Activated CD4-positive, alpha-beta memory T cell treated with anti-CD3 and anti-CD28 coated beads, Interleukin-2, amount 10 ng/mL, durations not matched to agents 7 days and 5 days (primary cell): ENCODE results near the gene COMMD7. TPM values are rescaled to one million over a fixed set of nuclear protein-coding genes. Genes with fewer than 3 reads are reported as not detected.
"Not testable (repeated sequence)": the region's sequence is repeated elsewhere in the genome, so short reads cannot be mapped to it uniquely, and the experiment has no call there.

Source experiments
- CTCF ChIA-PET: fragments of 350-600 bp; sonication (Branson Sonifier 250); formaldehyde crosslinking; loops from one replicate; lab custom pipeline; 2021; ENCODE audit warnings: antibody characterized with exemption, inconsistent platforms; lab: Charles Lee
- POLR2A ChIA-PET: fragments of 350-600 bp; sonication (Branson Sonifier 250); formaldehyde crosslinking; loops from one replicate; lab custom pipeline; 2021; ENCODE audit warnings: antibody characterized with exemption; lab: Charles Lee
- DNase-seq: peaks from one replicate; pipeline ENCODE4 v3.0.0-alpha.2; 2020
- H3K27ac Mint-ChIP-seq: one replicate; pipeline ENCODE4 v1.8.0; 2021; ENCODE audit warnings: mild to moderate bottlenecking, mixed read lengths
- H3K27me3 Mint-ChIP-seq: one replicate; pipeline ENCODE4 v1.8.0; 2021; ENCODE audit warnings: mixed read lengths
- H3K36me3 Mint-ChIP-seq: one replicate; pipeline ENCODE4 v1.8.0; 2021; ENCODE audit warnings: low read depth, mixed read lengths
- H3K4me1 Mint-ChIP-seq: one replicate; pipeline ENCODE4 v1.8.0; 2021; ENCODE audit warnings: mixed read lengths
- H3K4me3 Mint-ChIP-seq: one replicate; pipeline ENCODE4 v1.8.0; 2021; ENCODE audit warnings: mild to moderate bottlenecking, mixed read lengths
- H3K9me3 Mint-ChIP-seq: one replicate; pipeline ENCODE4 v1.8.0; 2021; ENCODE audit warnings: mixed read lengths
- total RNA-seq, 2 experiments: library from RNA; stranded (reverse); gene quantifications; one replicate each; pipeline ENCODE4 v1.2.3, GENCODE V29; 2021

The COMMD7 gene
- total RNA-seq, 2 experiments from 2014 or later = 61.7 to 62.6 TPM

GRCh38 chr20:32706486-32706885 lies 36.8 kb downstream of the COMMD7 start:
- H3K4me3 Mint-ChIP-seq = no peak overlapping the region
- no peaks in the 10 kb centered on the region for H3K9me3 Mint-ChIP-seq
- no peak overlapping the region for H3K27ac Mint-ChIP-seq
- H3K27me3 Mint-ChIP-seq = no peaks in the 10 kb centered on the region
- ChIA-PET POLR2A (no interaction called here), CTCF (no interaction called here)
- no peak for DNase-seq
- H3K36me3 Mint-ChIP-seq = peaks cover 36% of the 10 kb centered on the region
- peaks cover 6% of the 10 kb centered on the region for H3K4me1 Mint-ChIP-seq

- Mint-ChIP-seq H3K27ac (no peak overlapping the region), H3K27me3 (no peaks in the 10 kb centered on the region), H3K9me3 (no peaks in the 10 kb centered on the region), H3K36me3 (peaks cover 40% of the 10 kb centered on the region), H3K4me3 (no peak overlapping the region), H3K4me1 (no peaks in the 10 kb centered on the region)
- POLR2A ChIA-PET = interaction anchor here (0.6 kb wide), 1 partner anchor 318 kb away, joined by 4 read pairs; no protein-coding TSS in a partner anchor
- DNase-seq = no peak
- CTCF ChIA-PET = interaction anchor here (0.6 to 1.5 kb wide), 3 partner anchors 51 to 76 kb away, joined by 3 to 4 read pairs (median 4); no protein-coding TSS in a partner anchor
Observed at GRCh38 chr20:32702706-32703425, 40.4 kb downstream of the COMMD7 start.

GRCh38 chr20:32697608-32698007 lies 45.7 kb downstream of the COMMD7 start:
- Mint-ChIP-seq H3K27me3 (no peaks in the 10 kb centered on the region), H3K4me1 (no peaks in the 10 kb centered on the region), H3K9me3 (no peaks in the 10 kb centered on the region), H3K27ac (no peak overlapping the region), H3K36me3 (peaks cover 18% of the 10 kb centered on the region), H3K4me3 (no peak overlapping the region)
- ChIA-PET CTCF (interaction anchor here (1.9 kb wide), 1 partner anchor 81 kb away, joined by 8 read pairs; no protein-coding TSS in a partner anchor), POLR2A (no interaction called here)
- DNase-seq = no peak

- no peak for DNase-seq
- Mint-ChIP-seq H3K9me3 (no peaks in the 10 kb centered on the region), H3K27me3 (no peaks in the 10 kb centered on the region), H3K27ac (no peak overlapping the region), H3K36me3 (peaks cover 7% of the 10 kb centered on the region), H3K4me3 (no peak overlapping the region), H3K4me1 (no peaks in the 10 kb centered on the region)
- CTCF ChIA-PET = no interaction called here
- POLR2A ChIA-PET = no interaction called here
Observed at GRCh38 chr20:32695089-32695488, 48.2 kb downstream of the COMMD7 start.

- H3K27ac Mint-ChIP-seq, H3K36me3 Mint-ChIP-seq, H3K4me1 Mint-ChIP-seq, H3K4me3 Mint-ChIP-seq, POLR2A ChIA-PET, H3K27me3 Mint-ChIP-seq, CTCF ChIA-PET, DNase-seq, H3K9me3 Mint-ChIP-seq: not testable (repeated sequence)
Observed at GRCh38 chr20:32688966-32689365, 54.3 kb downstream of the COMMD7 start.

- Mint-ChIP-seq H3K27me3 (no peaks in the 10 kb centered on the region), H3K27ac (no peak overlapping the region), H3K4me3 (no peak overlapping the region), H3K36me3 (no peaks in the 10 kb centered on the region), H3K4me1 (peaks cover 8% of the 10 kb centered on the region), H3K9me3 (no peaks in the 10 kb centered on the region)
- ChIA-PET POLR2A (no interaction called here), CTCF (interaction anchor here (0.9 kb wide), 1 partner anchor 91 kb away, joined by 3 read pairs; no protein-coding TSS in a partner anchor)
- no peak for DNase-seq
Observed at GRCh38 chr20:32687180-32687532, 56.1 kb downstream of the COMMD7 start.

GRCh38 chr20:32686530-32687179 lies 56.6 kb downstream of the COMMD7 start:
- DNase-seq = no peak
- CTCF ChIA-PET = interaction anchor here (1.9 kb wide), 1 partner anchor 13 kb away, joined by 6 read pairs; the partner anchor contains the start of gene C20orf203
- no peak overlapping the region for H3K27ac Mint-ChIP-seq
- H3K27me3 Mint-ChIP-seq = no peaks in the 10 kb centered on the region
- H3K9me3 Mint-ChIP-seq = no peaks in the 10 kb centered on the region
- peaks cover 9% of the 10 kb centered on the region for H3K4me1 Mint-ChIP-seq
- H3K4me3 Mint-ChIP-seq = no peak overlapping the region
- POLR2A ChIA-PET = no interaction called here
- no peaks in the 10 kb centered on the region for H3K36me3 Mint-ChIP-seq

GRCh38 chr20:32685541-32686529 lies 57.4 kb downstream of the COMMD7 start:
- H3K4me1 Mint-ChIP-seq = peaks cover 16% of the 10 kb centered on the region
- DNase-seq = no peak
- no peaks in the 10 kb centered on the region for H3K27me3 Mint-ChIP-seq
- no peaks in the 10 kb centered on the region for H3K9me3 Mint-ChIP-seq
- no peaks in the 10 kb centered on the region for H3K36me3 Mint-ChIP-seq
- ChIA-PET POLR2A (no interaction called here), CTCF (interaction anchor here (1.9 kb wide), 1 partner anchor 12 kb away, joined by 6 read pairs; the partner anchor contains the start of gene C20orf203)
- no peak overlapping the region for H3K4me3 Mint-ChIP-seq
- H3K27ac Mint-ChIP-seq = no peak overlapping the region

- Mint-ChIP-seq H3K36me3 (no peaks in the 10 kb centered on the region), H3K27me3 (no peaks in the 10 kb centered on the region), H3K4me3 (no peak overlapping the region), H3K9me3 (no peaks in the 10 kb centered on the region), H3K4me1 (peaks cover 18% of the 10 kb centered on the region), H3K27ac (no peak overlapping the region)
- no peak for DNase-seq
- CTCF ChIA-PET = interaction anchor here (1.0 to 3.5 kb wide), 4 partner anchors 9 to 96 kb away, joined by 3 to 24 read pairs (median 6); partner anchors contain the start of gene C20orf203
- POLR2A ChIA-PET = interaction anchor here (1.0 kb wide), 1 partner anchor 54 kb away, joined by 3 read pairs; no protein-coding TSS in a partner anchor
Observed at GRCh38 chr20:32682508-32682987, 60.7 kb downstream of the COMMD7 start.

- H3K4me3 Mint-ChIP-seq = no peak overlapping the region
- H3K9me3 Mint-ChIP-seq = no peaks in the 10 kb centered on the region
- POLR2A ChIA-PET = interaction anchor here (1.2 to 1.6 kb wide), 3 partner anchors 56 to 140 kb away, joined by 3 to 6 read pairs (median 5); partner anchors contain the start of gene COMMD7
- DNase-seq = no peak
- peaks cover 20% of the 10 kb centered on the region for H3K4me1 Mint-ChIP-seq
- H3K36me3 Mint-ChIP-seq = no peaks in the 10 kb centered on the region
- H3K27me3 Mint-ChIP-seq = no peaks in the 10 kb centered on the region
- CTCF ChIA-PET = interaction anchor here (0.8 to 3.5 kb wide), 3 partner anchors 9 to 97 kb away, joined by 3 to 24 read pairs (median 9); partner anchors contain the start of gene C20orf203
- H3K27ac Mint-ChIP-seq = no peak overlapping the region
Observed at GRCh38 chr20:32681175-32682084, 61.8 kb downstream of the COMMD7 start.

GRCh38 chr20:32680544-32681174 lies 62.6 kb downstream of the COMMD7 start:
- peaks cover 20% of the 10 kb centered on the region for H3K4me1 Mint-ChIP-seq
- no peak overlapping the region for H3K4me3 Mint-ChIP-seq
- DNase-seq = no peak
- no peaks in the 10 kb centered on the region for H3K9me3 Mint-ChIP-seq
- H3K36me3 Mint-ChIP-seq = no peaks in the 10 kb centered on the region
- no peak overlapping the region for H3K27ac Mint-ChIP-seq
- ChIA-PET POLR2A (interaction anchor here (1.2 to 1.6 kb wide), 3 partner anchors 57 to 141 kb away, joined by 3 to 6 read pairs (median 5); partner anchors contain the start of gene COMMD7), CTCF (interaction anchor here (0.8 to 3.5 kb wide), 3 partner anchors 8 to 98 kb away, joined by 3 to 24 read pairs (median 9); partner anchors contain the start of gene C20orf203)
- no peaks in the 10 kb centered on the region for H3K27me3 Mint-ChIP-seq
